ENCODE data around the gene MYH10. TPM values are rescaled to one million over a fixed set of nuclear protein-coding genes. Genes with fewer than 3 reads are reported as not detected.

The MYH10 gene
- polyA plus RNA-seq, 1 donor = 73.6 TPM

DNA sequence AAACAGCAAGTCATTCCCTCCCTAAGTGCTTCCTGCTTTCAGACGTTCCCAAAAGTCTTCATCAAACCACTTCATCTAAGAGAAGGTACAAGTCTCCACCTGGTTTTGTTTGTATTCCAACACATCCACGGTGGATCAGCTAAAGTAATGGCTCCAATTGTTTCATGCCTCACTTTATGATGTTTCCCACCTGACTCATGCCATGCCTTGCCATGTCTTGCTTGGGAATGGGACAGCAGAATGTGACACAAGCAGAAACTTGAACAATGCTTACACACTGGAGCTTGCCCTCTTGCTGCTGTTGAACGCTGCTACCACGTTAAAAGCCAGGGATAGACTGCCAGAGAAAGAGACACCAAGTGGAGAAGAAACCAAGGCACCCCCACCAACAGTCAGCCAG lies 43.8 kb downstream of the MYH10 start:
- no CpG with 5 or more reads among the region's 4 CpGs for WGBS (ENCODE audit: insufficient coverage, low lambda C conversion rate)
- Histone ChIP-seq H3K4me3 (ENCODE audit: low read length) (no peak overlapping the region), H3K27me3 (ENCODE audit: control insufficient read depth, insufficient read depth, low read length) (no peaks in the 10 kb centered on the region), H3K9me3 (ENCODE audit: control insufficient read depth, low read depth, low read length) (no peaks in the 10 kb centered on the region), H3K27ac (ENCODE audit: low read length) (no peak overlapping the region), H3K4me1 (ENCODE audit: control insufficient read depth, insufficient read depth, low read length) (peaks cover 12% of the 10 kb centered on the region), H3K36me3 (ENCODE audit: control insufficient read depth, insufficient read depth, low read length) (no peaks in the 10 kb centered on the region)
- DNase-seq = no peak

- no CpG with 5 or more reads among the region's 1 CpG for WGBS (ENCODE audit: insufficient coverage, low lambda C conversion rate)
- DNase-seq = no peak
- Histone ChIP-seq H3K27me3 (ENCODE audit: control insufficient read depth, insufficient read depth, low read length) (no peaks in the 10 kb centered on the region), H3K27ac (ENCODE audit: low read length) (no peak overlapping the region), H3K36me3 (ENCODE audit: control insufficient read depth, insufficient read depth, low read length) (no peaks in the 10 kb centered on the region), H3K9me3 (ENCODE audit: control insufficient read depth, low read depth, low read length) (no peaks in the 10 kb centered on the region), H3K4me1 (ENCODE audit: control insufficient read depth, insufficient read depth, low read length) (peaks cover 12% of the 10 kb centered on the region), H3K4me3 (ENCODE audit: low read length) (no peak overlapping the region)
These were observed 44.6 kb downstream of the MYH10 start for GRCh38 chr17:8585911-8586310.

DNA sequence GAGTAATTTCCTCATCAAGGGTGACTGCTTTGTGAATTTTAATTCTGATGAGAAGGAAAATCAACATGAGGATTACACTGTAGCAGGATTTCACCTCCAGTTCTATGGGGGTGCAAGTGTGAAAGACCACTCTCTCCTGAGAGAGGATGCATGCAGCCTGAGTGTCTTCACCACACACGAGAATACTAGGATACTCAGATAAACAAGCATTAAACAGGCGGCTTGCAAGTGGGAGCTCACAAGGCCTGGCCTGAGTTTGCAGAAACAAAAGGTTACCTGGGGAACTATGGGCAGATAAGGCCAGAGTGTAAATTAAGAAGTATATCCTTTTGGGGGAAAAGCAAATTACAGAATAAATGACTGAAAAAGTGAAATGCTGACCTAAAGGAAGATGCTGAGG lies 46.6 kb downstream of the MYH10 start:
- no CpG with 5 or more reads among the region's 2 CpGs for WGBS (ENCODE audit: insufficient coverage, low lambda C conversion rate)
- H3K4me3 ChIP-seq (ENCODE audit: low read length) = no peak overlapping the region
- no peaks in the 10 kb centered on the region for H3K9me3 ChIP-seq (ENCODE audit: control insufficient read depth, low read depth, low read length)
- H3K36me3 ChIP-seq (ENCODE audit: control insufficient read depth, insufficient read depth, low read length) = no peaks in the 10 kb centered on the region
- no peak for DNase-seq
- no peak overlapping the region for H3K27ac ChIP-seq (ENCODE audit: low read length)
- peaks cover 12% of the 10 kb centered on the region for H3K4me1 ChIP-seq (ENCODE audit: control insufficient read depth, insufficient read depth, low read length)
- no peaks in the 10 kb centered on the region for H3K27me3 ChIP-seq (ENCODE audit: control insufficient read depth, insufficient read depth, low read length)

DNA sequence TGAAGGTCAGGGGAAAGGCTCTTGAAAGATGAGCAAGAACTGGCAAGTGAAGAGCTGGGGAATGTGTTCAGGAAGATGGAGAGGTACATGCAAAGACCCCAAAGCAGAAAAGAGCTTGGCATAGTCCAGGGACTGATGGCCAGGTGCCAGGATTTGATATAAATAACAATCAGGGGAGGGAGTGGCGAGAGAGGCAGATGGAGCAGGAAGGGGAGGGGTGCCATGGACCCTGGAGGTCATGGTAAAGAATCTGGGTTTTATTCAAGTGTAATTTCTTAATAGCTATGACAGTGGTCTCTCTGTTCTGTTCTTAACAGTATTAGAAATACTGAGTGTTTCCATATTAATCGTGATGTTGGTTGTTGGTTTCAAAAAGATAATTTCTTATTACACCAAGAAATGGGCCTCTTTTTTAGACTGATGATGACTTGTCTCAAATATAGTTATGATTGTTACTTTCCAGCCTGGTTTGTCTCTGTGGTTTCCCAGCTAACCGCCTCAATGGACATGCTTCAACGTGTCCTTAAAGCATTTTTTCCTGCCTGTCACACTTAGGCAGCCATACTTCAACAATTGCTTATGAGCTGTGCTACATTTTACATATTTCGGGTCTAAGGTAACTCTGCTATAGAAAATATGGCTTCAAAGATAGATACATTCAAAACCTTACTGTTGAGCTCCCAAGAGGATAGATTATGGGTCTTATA lies 49.4 kb downstream of the MYH10 start:
- H3K27ac ChIP-seq (ENCODE audit: low read length) = no peak overlapping the region
- H3K9me3 ChIP-seq (ENCODE audit: control insufficient read depth, low read depth, low read length) = no peaks in the 10 kb centered on the region
- peaks cover 3% of the 10 kb centered on the region for H3K4me1 ChIP-seq (ENCODE audit: control insufficient read depth, insufficient read depth, low read length)
- no peaks in the 10 kb centered on the region for H3K27me3 ChIP-seq (ENCODE audit: control insufficient read depth, insufficient read depth, low read length)
- DNase-seq = no peak
- no CpG with 5 or more reads among the region's 5 CpGs for WGBS (ENCODE audit: insufficient coverage, low lambda C conversion rate)
- H3K36me3 ChIP-seq (ENCODE audit: control insufficient read depth, insufficient read depth, low read length) = peaks cover 6% of the 10 kb centered on the region
- no peak overlapping the region for H3K4me3 ChIP-seq (ENCODE audit: low read length)

DNA sequence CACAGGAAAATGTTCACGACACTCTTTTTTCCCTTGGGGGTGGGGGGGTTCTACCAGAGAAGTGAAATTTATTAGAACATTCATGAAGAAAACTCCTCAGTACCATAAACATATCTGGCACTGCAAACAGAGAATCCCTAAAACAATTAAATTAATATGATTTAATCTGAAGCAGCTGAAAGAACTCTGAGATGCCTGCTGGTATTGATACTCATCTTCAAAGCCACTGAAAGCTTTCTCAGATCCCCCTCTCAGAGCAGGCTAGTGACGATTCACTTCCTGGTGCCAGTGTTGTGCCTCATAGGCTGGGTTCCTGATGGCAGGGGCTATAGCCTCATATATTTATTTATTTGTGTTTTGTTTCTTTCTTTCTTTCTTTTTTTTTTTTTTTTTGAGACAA lies 52.7 kb downstream of the MYH10 start:
- Histone ChIP-seq H3K27me3 (ENCODE audit: control insufficient read depth, insufficient read depth, low read length) (no peaks in the 10 kb centered on the region), H3K27ac (ENCODE audit: low read length) (no peak overlapping the region), H3K9me3 (ENCODE audit: control insufficient read depth, low read depth, low read length) (no peaks in the 10 kb centered on the region), H3K36me3 (ENCODE audit: control insufficient read depth, insufficient read depth, low read length) (peaks cover 10% of the 10 kb centered on the region), H3K4me1 (ENCODE audit: control insufficient read depth, insufficient read depth, low read length) (no peaks in the 10 kb centered on the region), H3K4me3 (ENCODE audit: low read length) (no peak overlapping the region)
- no CpG with 5 or more reads among the region's 2 CpGs for WGBS (ENCODE audit: insufficient coverage, low lambda C conversion rate)
- DNase-seq = no peak

GRCh38 chr17:8576559-8577294 lies 53.8 kb downstream of the MYH10 start:
- Histone ChIP-seq H3K27me3 (ENCODE audit: control insufficient read depth, insufficient read depth, low read length) (no peaks in the 10 kb centered on the region), H3K36me3 (ENCODE audit: control insufficient read depth, insufficient read depth, low read length) (peaks cover 14% of the 10 kb centered on the region), H3K4me1 (ENCODE audit: control insufficient read depth, insufficient read depth, low read length) (no peaks in the 10 kb centered on the region), H3K4me3 (ENCODE audit: low read length) (no peak overlapping the region), H3K9me3 (ENCODE audit: control insufficient read depth, low read depth, low read length) (no peaks in the 10 kb centered on the region), H3K27ac (ENCODE audit: low read length) (no peak overlapping the region)
- DNase-seq = no peak
- WGBS (ENCODE audit: insufficient coverage, low lambda C conversion rate) = no CpG with 5 or more reads among the region's 3 CpGs

DNA sequence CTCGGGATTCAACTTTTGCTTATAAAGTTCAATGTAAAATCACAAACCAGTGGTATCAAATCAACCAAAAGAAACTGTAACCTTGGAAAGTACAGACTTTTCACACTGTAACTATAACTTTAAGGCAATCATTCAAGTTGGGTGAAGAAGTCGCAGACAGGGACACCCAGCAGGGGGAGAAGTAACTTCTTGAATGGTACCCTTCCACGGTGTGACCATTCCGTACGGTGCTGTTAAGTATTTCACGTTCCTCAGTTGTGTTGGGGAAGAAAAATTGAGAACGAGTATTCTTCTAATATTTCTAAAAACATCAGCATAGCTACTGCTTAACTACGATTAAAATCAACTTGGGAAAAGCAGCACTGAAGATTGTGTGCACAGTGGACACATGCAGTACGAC lies 55.8 kb downstream of the MYH10 start:
- Histone ChIP-seq H3K36me3 (ENCODE audit: control insufficient read depth, insufficient read depth, low read length) (peaks cover 14% of the 10 kb centered on the region), H3K4me3 (ENCODE audit: low read length) (no peak overlapping the region), H3K9me3 (ENCODE audit: control insufficient read depth, low read depth, low read length) (no peaks in the 10 kb centered on the region), H3K27me3 (ENCODE audit: control insufficient read depth, insufficient read depth, low read length) (no peaks in the 10 kb centered on the region), H3K27ac (ENCODE audit: low read length) (no peak overlapping the region), H3K4me1 (ENCODE audit: control insufficient read depth, insufficient read depth, low read length) (no peaks in the 10 kb centered on the region)
- WGBS (ENCODE audit: insufficient coverage, low lambda C conversion rate) = 98% methylated on average over 6 of the region's 9 CpGs
- no peak for DNase-seq

DNA sequence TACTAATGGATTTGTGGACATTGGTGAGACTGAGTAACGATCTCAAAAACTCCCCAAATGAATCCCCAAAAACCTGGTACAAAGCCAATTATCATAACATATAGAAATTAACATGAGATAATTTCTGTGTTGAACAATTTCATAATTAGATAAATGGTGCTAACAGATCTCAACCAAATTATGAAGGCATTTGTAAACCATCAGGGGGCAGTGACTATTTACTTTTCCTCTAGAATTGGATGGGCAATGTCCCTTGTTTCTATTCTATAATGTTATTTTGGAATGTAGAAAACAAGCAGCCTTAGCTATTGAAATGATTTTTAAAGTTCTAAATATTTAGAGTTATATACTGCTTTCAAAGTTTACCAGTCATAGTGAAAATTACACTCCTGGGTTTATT lies 57.8 kb downstream of the MYH10 start:
- no CpG with 5 or more reads among the region's 1 CpG for WGBS (ENCODE audit: insufficient coverage, low lambda C conversion rate)

GRCh38 chr17:8563981-8564602 lies 66.4 kb downstream of the MYH10 start:
- H3K27ac ChIP-seq (ENCODE audit: low read length) = no peak overlapping the region

More for the DNA sequence above, 57.8 kb downstream of the MYH10 start:
- peaks cover 28% of the 10 kb centered on the region for H3K36me3 ChIP-seq (ENCODE audit: control insufficient read depth, insufficient read depth, low read length)
- DNase-seq = no peak
- H3K4me3 ChIP-seq (ENCODE audit: low read length) = no peak overlapping the region
- no peak overlapping the region for H3K27ac ChIP-seq (ENCODE audit: low read length)
- H3K4me1 ChIP-seq (ENCODE audit: control insufficient read depth, insufficient read depth, low read length) = no peaks in the 10 kb centered on the region
- H3K27me3 ChIP-seq (ENCODE audit: control insufficient read depth, insufficient read depth, low read length) = no peaks in the 10 kb centered on the region
- no peaks in the 10 kb centered on the region for H3K9me3 ChIP-seq (ENCODE audit: control insufficient read depth, low read depth, low read length)

GRCh38 chr17:8563024-8563776 lies 67.3 kb downstream of the MYH10 start:
- 86% methylated on average over 3 of the region's 5 CpGs for WGBS (ENCODE audit: insufficient coverage, low lambda C conversion rate)
- Histone ChIP-seq H3K4me1 (ENCODE audit: control insufficient read depth, insufficient read depth, low read length) (no peaks in the 10 kb centered on the region), H3K4me3 (ENCODE audit: low read length) (no peak overlapping the region), H3K36me3 (ENCODE audit: control insufficient read depth, insufficient read depth, low read length) (peaks cover 31% of the 10 kb centered on the region), H3K9me3 (ENCODE audit: control insufficient read depth, low read depth, low read length) (no peaks in the 10 kb centered on the region), H3K27ac (ENCODE audit: low read length) (no peak overlapping the region), H3K27me3 (ENCODE audit: control insufficient read depth, insufficient read depth, low read length) (no peaks in the 10 kb centered on the region)
- peak in 1 of 2 donors; percentile 11 for DNase-seq

More at GRCh38 chr17:8563981-8564602, 66.4 kb downstream of the MYH10 start:
- H3K4me3 ChIP-seq (ENCODE audit: low read length) = no peak overlapping the region
- H3K36me3 ChIP-seq (ENCODE audit: control insufficient read depth, insufficient read depth, low read length) = peaks cover 40% of the 10 kb centered on the region
- no peaks in the 10 kb centered on the region for H3K4me1 ChIP-seq (ENCODE audit: control insufficient read depth, insufficient read depth, low read length)
- no peaks in the 10 kb centered on the region for H3K27me3 ChIP-seq (ENCODE audit: control insufficient read depth, insufficient read depth, low read length)
- DNase-seq = no peak
- WGBS (ENCODE audit: insufficient coverage, low lambda C conversion rate) = 50% methylated on average over 3 of the region's 7 CpGs
- H3K9me3 ChIP-seq (ENCODE audit: control insufficient read depth, low read depth, low read length) = no peaks in the 10 kb centered on the region

All from large intestine (tissue), 3 donors.